GDM1 (cell line): ENCODE results near the gene TECPR1.

Experiments used
- DNase-seq: peaks from one replicate; lab custom pipeline; 2025; lab: John Stamatoyannopoulos, UW

TECPR1 gene

DNA sequence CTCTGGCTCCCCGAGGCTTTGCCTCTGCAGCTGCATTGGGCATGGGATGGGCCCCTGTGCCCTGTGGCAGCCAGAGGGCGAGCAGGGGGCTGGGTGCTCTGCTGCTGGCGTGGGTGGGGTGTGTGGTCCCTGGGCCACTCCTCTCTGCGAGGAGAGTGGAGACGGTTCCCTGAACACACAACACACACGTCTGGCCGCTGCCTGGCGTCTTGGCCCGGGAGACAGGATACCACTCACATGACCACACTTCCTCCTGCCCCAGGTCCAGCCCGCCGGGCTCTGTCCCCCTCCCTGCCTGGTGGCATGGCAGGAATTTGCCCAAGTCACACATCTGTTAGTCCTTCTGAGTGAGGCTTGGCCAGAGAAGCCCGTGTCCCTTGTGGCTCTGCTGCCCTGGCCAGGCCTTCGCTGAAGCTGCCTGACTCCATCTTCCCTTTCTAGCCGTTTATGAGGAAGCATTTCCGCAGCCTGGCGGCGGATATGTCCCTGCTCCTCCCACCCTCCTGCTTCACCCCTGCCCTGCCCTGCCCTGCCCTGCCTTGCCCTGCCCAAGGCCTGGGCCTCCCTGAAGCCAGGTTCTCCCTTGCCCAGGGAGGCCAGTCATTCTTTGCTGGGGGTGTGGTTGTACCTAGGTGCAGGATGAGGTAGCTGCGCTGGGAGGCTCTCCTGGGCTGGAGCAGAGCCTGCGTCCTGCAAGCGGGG lies 32.5 kb upstream of the TECPR1 start:
- DNase-seq: peak; percentile 22

DNA sequence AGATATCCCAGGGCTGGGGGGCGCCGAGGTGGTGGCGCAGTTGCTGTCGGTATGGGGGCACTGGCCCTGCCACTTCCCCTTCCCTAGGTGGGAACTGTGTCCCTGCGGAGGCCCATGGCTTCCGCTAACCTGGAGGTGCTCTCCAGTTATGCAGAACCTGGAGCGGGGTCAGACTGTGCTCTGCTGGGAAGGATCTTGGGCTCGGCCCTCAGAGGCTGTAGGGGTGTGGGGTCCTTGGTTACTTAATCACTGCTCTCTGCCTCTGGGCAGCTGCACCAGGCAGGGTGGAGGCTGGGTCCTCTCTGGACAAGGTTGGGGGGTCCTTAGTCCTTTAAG lies 31.8 kb upstream of the TECPR1 start:
- DNase-seq: no peak

DNA sequence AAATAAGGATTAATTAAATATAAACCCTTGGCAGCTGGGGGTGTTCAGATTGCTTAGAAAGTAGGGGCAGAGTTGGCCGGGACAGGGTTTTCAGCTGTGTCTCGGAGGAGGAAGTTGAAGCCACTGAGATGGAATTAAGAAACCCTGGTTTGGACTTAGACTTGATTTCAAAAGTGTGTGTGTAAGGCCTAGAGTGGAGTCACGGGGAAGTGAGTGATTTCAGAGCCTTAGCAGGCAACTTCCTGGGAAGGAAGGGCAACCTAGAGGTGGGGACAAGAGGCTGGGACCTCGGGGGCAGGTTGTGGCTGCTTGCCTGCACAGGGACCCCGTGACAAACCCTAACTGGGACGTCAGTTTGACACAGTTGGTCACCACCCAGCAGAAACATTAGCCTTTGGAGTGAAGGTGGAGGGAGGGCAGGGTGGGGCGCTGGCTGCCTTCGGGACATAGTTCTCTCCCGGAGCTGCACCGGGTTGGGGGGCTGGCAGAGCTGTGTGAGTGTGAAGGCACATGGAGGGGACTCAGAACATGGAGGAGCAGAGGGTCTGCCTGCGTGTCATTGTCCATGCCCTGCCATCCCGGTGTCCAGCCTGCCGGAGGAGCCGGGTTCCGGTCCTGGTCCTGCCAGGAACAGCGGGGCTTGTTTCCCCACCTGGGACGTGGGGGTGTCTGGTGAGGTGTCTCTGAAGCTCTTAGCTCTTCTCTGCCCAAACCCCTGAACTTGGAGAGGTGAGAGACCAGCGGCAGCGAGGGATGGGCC lies 31.3 kb upstream of the TECPR1 start:
- no peak for DNase-seq

DNA sequence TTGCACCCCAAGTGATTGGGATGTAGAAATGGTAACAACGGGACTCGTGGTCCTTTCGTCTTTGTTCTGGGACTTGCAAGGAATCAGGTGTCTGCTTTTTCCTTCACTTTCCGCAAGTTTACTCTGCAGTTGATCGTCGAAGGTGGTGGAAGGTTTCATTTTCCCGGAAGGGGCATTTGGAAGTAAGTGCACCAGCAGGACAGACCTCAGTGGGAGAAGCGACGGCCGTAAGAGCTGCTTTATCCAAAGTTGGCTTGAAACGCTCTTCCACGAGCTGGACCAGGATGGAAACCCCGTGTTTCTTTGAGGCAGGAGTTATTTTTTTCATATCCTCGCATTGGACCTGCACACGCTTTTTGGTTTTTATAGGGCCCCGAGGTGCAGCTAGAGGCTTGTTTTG lies 30.7 kb upstream of the TECPR1 start:
- no peak for DNase-seq

GRCh38 chr7:98281757-98282606 lies 29.9 kb upstream of the TECPR1 start:
- no peak for DNase-seq

DNA sequence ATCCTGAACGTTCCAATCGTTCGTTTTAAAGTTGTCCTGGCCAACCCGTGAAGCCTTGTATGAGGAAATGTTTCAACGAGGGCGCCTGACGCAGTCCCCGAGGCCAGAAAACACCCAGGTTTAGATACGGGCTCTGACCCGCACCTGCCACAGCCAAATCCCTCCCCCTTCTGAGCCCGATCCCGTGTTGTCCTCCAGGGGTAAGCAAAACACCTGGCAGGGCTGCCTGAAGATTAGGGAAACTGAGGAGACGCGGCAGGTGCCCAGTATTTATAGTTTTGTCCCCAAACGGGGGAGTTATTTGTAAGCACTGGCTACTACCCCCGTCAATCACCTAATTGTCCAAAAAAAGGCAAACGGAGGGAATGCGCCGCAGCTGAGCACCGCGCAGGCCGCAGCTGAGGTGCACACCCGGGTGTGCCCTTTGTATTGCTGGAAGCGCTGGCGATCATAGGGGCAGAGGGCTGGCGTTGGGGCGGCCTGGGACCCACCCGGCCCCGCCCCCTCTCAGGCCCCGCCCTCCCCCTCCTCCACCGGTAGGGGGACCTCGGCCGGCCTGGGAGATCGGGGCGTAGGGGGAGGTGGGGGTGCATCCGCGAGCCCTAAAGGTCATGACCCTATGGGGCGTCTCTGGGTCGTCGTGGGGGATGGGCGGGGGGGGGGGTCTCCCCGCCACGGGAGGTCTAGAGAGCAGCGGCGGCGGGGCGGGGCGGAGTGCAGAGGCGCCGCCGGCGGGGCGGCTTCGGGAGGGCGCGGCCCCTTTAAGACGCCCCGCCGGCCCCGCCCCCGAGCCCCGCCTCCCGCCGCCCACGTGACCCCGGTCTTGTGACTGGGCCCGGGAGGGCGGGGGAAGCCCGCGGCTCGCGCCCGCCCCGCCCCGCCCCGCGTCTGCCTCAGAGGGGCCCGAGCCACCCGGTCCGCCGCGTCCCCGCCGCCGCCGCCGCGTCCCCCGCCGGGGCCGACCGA lies 29.0 kb upstream of the TECPR1 start, which contains the start of gene BRI3:
BRI3 (plus strand) TSS at position 896 of the 966 bp plus-strand sequence. CDS start 110 bp downstream, outside the sequence.
- peak; percentile 76 for DNase-seq

DNA sequence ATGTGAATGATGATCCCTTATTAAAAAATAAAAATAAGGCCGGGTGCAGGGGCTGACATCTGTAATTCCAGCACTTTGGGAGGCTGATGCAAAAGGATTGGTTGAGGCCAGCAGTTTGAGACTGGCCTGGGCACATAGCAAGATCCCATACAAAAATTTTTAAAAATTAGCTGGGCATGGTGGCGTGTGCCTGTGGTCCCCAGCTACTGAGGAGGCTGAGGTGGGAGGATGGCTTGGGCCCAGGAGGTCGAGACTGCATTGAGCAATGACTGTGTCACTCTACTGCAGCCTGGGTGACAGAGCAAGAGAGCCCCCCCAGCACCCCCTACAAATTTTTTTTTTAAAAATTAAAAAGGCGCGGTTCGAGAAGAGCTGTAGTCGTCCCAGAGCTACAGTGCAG lies 28.3 kb upstream of the TECPR1 start:
- DNase-seq: no peak

GRCh38 chr7:98278936-98279335 lies 26.9 kb upstream of the TECPR1 start:
- no peak for DNase-seq

DNA sequence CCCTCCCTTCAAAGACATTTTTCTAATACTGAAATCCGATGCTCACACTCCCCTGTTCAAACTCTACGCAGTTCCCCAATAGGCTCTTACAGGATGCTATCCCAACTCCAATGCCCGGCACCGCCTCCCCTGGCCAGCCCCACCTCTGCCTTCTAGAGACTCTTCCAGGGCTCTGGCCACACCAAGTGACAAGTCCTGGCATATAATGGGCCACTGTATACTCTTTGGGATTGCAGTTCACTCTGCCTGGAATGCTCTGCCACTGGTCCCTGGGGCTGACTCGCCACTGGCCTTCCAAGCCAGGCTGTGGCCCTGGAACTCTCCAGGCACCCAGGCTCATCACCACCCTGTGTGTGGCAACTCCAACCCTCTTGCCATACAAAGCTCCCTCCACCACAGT lies 26.4 kb upstream of the TECPR1 start:
- no peak for DNase-seq

GRCh38 chr7:98276241-98276761 lies 24.3 kb upstream of the TECPR1 start:
- DNase-seq: no peak

GRCh38 chr7:98267303-98267702 lies 15.3 kb upstream of the TECPR1 start:
- no peak for DNase-seq

GRCh38 chr7:98266840-98267239 lies 14.8 kb upstream of the TECPR1 start:
- no peak for DNase-seq

- no peak for DNase-seq
These were observed 13.8 kb upstream of the TECPR1 start for GRCh38 chr7:98265841-98266271.

DNA sequence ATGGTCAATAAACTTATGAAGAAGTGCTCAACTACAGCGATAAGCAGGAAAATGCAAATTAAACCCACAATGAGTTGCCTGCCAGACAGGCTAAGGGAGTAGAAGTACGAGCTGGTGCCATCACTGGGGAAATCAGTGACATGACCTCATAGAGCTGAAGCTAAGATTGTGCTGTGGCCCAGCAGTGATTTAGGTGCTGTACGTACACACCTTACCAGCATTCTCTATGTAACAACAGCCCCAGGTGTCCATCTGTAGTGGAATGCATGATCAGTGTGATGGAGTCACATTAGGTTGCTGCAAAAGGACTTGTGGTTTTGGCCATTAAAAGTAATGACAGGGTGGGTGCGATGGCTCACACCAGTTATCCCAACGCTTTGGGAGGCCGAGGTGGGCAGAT lies 5.7 kb upstream of the TECPR1 start:
- no peak for DNase-seq

DNA sequence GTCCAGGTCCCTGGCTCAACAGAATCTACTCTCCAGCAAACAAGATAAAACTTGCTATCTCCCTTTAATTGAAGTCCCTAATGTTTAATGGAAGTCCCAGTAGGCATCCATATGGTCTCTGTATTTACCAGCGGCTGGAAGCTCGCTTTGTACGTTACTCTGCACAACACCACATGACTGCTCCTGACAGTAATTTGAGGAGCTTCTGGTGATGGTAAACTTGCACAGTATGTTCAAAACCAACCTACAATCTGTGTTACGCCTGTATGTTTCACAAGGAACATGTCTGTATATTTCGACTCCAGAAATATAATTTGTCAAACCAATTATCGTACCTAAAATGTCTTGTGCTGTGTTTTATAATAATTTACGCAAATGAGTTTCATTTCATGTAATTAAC lies 4.4 kb upstream of the TECPR1 start:
- no peak for DNase-seq

DNA sequence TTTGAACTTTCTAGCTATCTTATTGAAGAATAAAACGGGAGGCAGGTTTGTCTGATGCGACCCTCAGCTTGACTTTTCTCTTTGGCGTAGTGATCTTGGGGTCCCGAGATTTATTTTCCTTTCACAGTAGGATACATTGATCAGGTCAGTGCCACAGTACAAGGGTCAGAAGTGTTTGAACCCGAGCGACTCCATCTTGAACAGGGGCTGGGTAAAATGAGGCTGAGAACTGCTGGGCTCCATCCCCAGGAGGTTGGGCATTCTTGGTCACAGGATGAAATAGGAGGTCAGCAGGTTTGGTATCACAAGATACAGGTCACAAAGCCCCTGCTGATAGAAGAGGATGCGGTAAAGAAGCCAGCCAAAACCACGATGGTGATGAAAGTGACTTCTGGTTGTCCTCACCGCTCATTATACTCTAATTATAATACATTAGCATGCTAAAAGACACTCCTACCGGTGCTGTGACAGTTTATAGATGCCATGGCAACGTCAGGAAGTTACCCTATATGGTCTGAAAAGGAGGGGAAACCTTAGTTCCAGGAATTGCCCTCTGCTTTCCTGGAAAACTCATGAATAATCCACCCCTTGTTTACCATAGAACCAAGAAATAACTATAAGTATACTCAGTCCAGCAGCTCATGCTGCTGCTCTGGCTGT lies 3.0 kb upstream of the TECPR1 start:
- no peak for DNase-seq

GRCh38 chr7:98254516-98254915 lies 2.5 kb upstream of the TECPR1 start:
- DNase-seq: no peak

DNA sequence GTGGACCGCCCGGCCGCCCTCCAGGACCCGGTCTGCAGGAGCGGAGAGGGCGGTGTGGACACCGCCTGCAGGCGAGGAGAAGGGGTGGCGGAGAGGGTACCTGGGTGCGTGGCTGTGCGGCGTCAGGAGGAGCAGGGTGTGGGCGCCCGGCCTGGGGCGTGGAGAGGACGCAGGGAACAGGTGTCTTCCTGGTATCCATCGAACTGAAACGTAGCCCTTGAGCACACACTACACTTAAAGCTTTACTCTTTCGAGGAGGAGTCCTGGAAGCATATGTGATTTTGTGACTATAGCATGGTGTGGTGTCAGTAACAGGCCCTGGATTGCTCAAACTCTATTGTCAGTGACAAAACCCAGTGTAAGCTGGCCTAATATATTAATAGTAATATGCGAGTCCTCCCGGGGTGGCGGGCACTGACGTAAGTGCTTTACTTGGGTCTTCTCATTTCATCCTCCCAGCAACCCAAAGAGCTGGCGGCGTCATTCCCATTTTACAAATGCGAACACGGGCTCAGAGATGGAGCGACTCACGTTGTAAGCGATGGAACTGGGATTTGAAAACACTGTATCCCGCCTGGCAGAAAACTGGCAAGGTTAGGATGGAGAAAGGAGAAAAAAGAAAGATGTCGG lies 508 bp upstream of the TECPR1 start:
- DNase-seq: no peak

DNA sequence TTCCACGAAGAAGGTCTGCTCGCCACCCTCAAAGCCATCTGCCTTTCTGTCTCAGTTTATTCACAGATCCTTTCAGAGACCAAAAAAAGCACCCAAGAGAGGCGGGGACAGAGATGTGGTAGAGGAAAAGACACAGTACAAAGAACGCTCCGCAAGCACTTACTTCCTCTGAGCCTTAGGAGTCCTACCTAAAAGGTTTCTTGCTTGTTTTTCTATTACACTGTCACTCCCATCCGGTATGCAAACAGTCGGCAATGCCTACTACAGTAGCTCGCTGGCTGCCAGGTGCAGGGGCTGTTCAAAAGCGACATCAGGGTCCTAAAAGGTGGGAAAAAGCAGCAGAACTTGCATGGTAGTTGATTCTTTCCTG lies 816 bp downstream of the TECPR1 start:
- DNase-seq: no peak

- DNase-seq: no peak
These were observed 1.2 kb downstream of the TECPR1 start for GRCh38 chr7:98250789-98251188.
